Adrenal gland (tissue), 12 donors: ENCODE measurements around the gene SPP1. TPM values are rescaled to one million over a fixed set of nuclear protein-coding genes. Genes with fewer than 3 reads are reported as not detected.
A peak's percentile ranks its signal among the peaks of the same experiment; 100 is the strongest.
"Not testable (repeated sequence)": the region's sequence is repeated elsewhere in the genome, so short reads cannot be mapped to it uniquely, and the experiment has no call there.

Experiments
- DNase-seq, 7 donors: peaks; one replicate each; pipeline ENCODE4 v3.0.0-alpha.2; 2019 to 2020
- H3K27ac ChIP-seq, 5 donors: fragments of 200-600 bp; sonication (generic) in 4 of 5; 1 replicate in 3 of 5; 2 replicates in 2 of 5; pipeline versions ENCODE4 v1.5.1 to v1.8.0; 2016 to 2020; ENCODE audit warnings: mild to moderate bottlenecking in 1 of 5
- H3K27me3 ChIP-seq: fragments of 200-600 bp; 2 replicates; pipeline ENCODE4 v1.8.0; 2021
- H3K36me3 ChIP-seq, 2 donors: fragments of 200-600 bp; replicated peaks in 1 of 2; 1 replicate in 1 of 2; 2 replicates in 1 of 2; pipeline versions ENCODE4 v1.5.1 to v1.8.0; 2018 to 2022
- H3K4me1 ChIP-seq, 2 donors: fragments of 200-600 bp; replicated peaks in 1 of 2; 1 replicate in 1 of 2; 2 replicates in 1 of 2; pipeline versions ENCODE4 v1.5.1 to v1.8.0; 2018 to 2021
- H3K4me3 ChIP-seq, 4 donors: fragments of 200-600 bp; sonication (generic) in 3 of 4; one replicate each; pipeline ENCODE4 v1.5.1; 2016 to 2018
- H3K9me3 ChIP-seq, 3 donors: fragments of 200-600 bp; sonication (generic) in 1 of 3; replicated peaks in 1 of 3; 1 replicate in 2 of 3; 2 replicates in 1 of 3; pipeline versions ENCODE4 v1.5.1 to v1.8.0; 2016 to 2021
- POLR2A ChIP-seq, 2 donors: fragments of 450-650 bp; IDR thresholded peaks; one replicate each; pipeline ENCODE4 v1.6.1; 2017; ENCODE audit warnings: antibody characterized with exemption in 2 of 2, mild to moderate bottlenecking in 2 of 2, moderate library complexity in 1 of 2
- WGBS, 4 donors: extraction: QIAGEN DNeasy Blood & Tissue Kit in 2 of 4; methylation state at CpG; one replicate each; pipeline versions ENCODE4 v1.1.5 to v1.1.7; 2013 to 2017; 5-methylcytosine and 5-hydroxymethylcytosine counted together
- intact Hi-C, 2 donors: fragments of 100-400 bp; cut with DNase I; formaldehyde crosslinking; loops; one replicate each; pipeline versions ENCODE4 v1.14.1 to v1.15.0; 2022 to 2023
- polyA plus RNA-seq, 3 donors: library from polyadenylated mRNA; stranded (reverse); fragments of 200-250 nt in 2 of 3; fragments of 350-450 nt in 1 of 3; fragmentation: Illumina TruSeq in 1 of 3; extraction: RNeasy Lipid Tissue Mini Kit (QIAGEN cat#74804) in 1 of 3; gene quantifications; one replicate each; pipeline ENCODE4 v1.2.3, GENCODE V29; 2013 to 2014
- total RNA-seq, 9 donors: library from RNA; depleted of rRNA in 4 of 9; stranded (reverse); fragments of >200 nt in 4 of 9; fragments of 120-200 nt in 1 of 9; fragmentation: NEBNext Ultra II Directional in 1 of 9; extraction: Animal tissue kit (Norgen Biotek cat#: 25700) in 1 of 9; gene quantifications; one replicate each; pipeline versions ENCODE4 v1.1.0 to v1.2.4, GENCODE V29; 2013 to 2023
- TF ChIP-seq, protein P1 (sequence below), 6 experiments: fragments of 450-650 bp in 4 of 6; fragments of 200-600 bp in 2 of 6; sonication (generic) in 1 of 6; IDR thresholded peaks; 1 replicate in 5 of 6; 2 replicates in 1 of 6; pipeline versions ENCODE4 v1.5.1 to v1.8.0; 2016 to 2021; ENCODE audit warnings: antibody characterized with exemption in 6 of 6, mild to moderate bottlenecking in 2 of 6, moderate library complexity in 1 of 6
- donor health status: healthy with polysubstance abuse.
- donor health status: Bipolar disorder and iron deficiency.
- donor health status: DM: yes; HTN: yes; CAD: no.
- donor health status: DM: no; HTN: no; CAD: no.
- donor health status: DM: no; HTN: no; CAD: no.
- donor health status: DM: yes; HTN: yes; CAD: no.

SPP1 gene
- total and polyA plus RNA-seq, 12 donors = 5.2 to 166 (median 39.3) TPM

DNA sequence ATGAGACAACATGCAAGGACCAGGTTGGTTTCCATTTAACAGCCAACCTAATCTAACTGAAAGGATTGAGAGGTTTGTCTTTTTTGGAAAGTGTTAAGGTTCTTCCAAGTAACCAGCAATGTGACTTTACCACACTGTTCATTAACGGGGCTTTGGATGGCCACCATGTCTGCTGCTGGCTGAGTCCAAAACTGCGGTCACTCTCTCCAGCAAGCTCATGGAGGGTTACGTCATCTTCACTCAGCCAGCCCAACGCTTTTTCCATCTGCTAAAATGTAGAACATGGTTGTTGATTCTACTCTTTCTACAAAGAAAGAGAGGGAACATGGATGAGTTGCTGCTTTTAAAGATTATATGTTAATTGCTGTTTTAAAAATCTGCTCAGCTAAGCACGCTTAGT, 43.0 kb downstream of the SPP1 start:
- H3K9me3 ChIP-seq = no peaks in the 10 kb centered on the region
- H3K4me1 ChIP-seq = peaks cover 18 to 37% of the 10 kb centered on the region in 2 donors
- WGBS, 4 donors = 71 to 80% (median 77%) methylated on average over 5 of the region's 5 CpGs

DNA sequence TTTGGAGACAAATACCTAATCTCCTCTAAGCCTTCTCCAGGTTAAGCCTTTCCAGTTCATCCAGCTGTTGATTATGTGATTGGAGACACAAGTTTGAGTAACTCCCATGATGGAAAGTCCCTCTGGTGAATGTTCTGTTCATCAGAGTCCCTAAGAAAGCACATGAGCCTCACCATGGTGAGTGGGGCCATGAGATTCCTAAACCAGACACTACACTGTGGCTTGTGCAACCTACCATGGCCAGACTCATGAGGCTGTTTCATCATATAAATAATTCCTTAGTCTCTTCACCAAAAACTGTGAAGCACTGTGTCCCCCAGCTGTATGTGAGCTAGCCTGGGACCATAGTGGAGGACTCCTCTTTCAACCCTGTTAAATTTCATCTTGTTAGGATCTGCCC, 46.3 kb downstream of the SPP1 start:
- Histone ChIP-seq H3K27me3 (no peaks in the 10 kb centered on the region), H3K9me3 (no peaks in the 10 kb centered on the region), H3K36me3 (peaks cover 0 to 10% of the 10 kb centered on the region in 2 donors), H3K27ac (peak overlapping the region in 2 of 5 donors; percentile 7 to 35), H3K4me3 (no peak overlapping the region), H3K4me1 (peaks cover 16 to 37% of the 10 kb centered on the region in 2 donors)
- DNase-seq = no peak
- intact Hi-C loops = no loop called here
- TF ChIP-seq, protein P1, sequence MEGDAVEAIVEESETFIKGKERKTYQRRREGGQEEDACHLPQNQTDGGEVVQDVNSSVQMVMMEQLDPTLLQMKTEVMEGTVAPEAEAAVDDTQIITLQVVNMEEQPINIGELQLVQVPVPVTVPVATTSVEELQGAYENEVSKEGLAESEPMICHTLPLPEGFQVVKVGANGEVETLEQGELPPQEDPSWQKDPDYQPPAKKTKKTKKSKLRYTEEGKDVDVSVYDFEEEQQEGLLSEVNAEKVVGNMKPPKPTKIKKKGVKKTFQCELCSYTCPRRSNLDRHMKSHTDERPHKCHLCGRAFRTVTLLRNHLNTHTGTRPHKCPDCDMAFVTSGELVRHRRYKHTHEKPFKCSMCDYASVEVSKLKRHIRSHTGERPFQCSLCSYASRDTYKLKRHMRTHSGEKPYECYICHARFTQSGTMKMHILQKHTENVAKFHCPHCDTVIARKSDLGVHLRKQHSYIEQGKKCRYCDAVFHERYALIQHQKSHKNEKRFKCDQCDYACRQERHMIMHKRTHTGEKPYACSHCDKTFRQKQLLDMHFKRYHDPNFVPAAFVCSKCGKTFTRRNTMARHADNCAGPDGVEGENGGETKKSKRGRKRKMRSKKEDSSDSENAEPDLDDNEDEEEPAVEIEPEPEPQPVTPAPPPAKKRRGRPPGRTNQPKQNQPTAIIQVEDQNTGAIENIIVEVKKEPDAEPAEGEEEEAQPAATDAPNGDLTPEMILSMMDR (IDR thresholded peaks at IDR 0.05) = no peak
- TF ChIP-seq POLR2A (IDR thresholded peaks at IDR 0.05) = no peak

More for the DNA sequence above, 43.0 kb downstream of the SPP1 start:
- intact Hi-C loops = no loop called here
- no peak for TF ChIP-seq POLR2A (IDR thresholded peaks at IDR 0.05)
- TF ChIP-seq, protein P1 (IDR thresholded peaks at IDR 0.05) = no peak
- Histone ChIP-seq H3K27ac (peak overlapping the region; percentile 68 to 89 (median 86)), H3K36me3 (peaks cover 0 to 10% of the 10 kb centered on the region in 2 donors), H3K4me3 (no peak overlapping the region), H3K27me3 (no peaks in the 10 kb centered on the region)
- DNase-seq = no peak

DNA sequence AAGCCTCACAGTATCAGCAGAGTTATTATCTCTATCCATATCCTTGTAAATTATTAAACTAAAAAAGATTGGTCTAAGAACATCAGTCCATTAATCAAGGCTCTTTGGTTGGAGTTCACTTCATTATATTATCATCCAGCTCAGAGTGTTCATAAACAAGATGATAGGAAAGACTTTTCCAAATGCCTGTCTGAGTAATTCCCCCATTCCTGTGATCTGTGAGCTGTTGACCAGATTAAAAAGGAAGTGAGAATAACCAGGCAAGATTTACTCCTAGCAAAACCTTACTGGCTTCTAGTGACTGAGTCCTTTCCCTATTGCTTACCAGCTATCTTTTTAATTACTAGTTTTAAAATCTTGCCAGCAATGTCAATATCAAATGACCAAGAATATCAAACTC, 46.8 kb downstream of the SPP1 start:
- intact Hi-C loops = no loop called here

DNA sequence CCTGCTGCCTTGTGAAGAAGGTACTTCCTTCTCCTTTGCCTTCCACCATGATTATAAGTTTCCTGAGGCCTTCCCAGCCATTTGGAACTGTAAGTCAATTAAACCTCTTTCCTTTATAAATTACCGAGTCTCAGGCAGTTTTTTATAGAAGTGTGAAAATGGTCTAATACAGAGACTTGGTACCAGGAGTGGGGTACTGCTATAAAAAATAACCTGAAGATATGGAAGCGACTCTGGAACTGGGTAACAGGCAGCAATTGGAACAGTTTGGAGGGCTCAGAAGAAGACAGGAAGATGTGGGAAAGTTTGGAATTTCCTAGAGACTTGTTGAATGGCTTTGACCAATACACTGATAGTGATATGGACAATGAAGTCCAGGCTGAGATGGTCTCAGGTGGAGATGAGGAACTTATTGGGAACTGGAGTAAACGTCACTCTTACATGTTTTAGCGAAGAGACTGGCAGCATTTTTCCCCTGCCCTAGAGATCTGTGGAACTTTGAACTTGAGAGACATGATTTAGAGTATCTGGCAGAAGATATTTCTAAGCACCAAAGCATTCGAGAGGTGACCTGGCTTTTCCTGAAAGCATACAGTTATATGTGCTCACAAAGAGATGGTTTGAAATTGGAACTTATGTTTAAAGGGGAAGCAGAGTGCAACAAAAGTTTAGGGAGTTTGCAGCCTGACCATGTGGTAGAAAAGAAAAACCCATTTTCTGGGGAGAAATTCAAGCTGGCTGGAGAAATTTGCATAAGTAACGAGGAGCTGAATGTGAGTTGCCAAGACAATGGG, 50.6 kb downstream of the SPP1 start:
- WGBS, 4 donors = 95 to 97% (median 96%) methylated on average over 6 of the region's 6 CpGs
- DNase-seq, intact Hi-C loops, H3K27me3 ChIP-seq, H3K27ac ChIP-seq, H3K4me3 ChIP-seq, H3K9me3 ChIP-seq, H3K36me3 ChIP-seq: not testable (repeated sequence)
- H3K4me1 ChIP-seq = peaks cover 17 to 31% of the 10 kb centered on the region in 2 donors

More for the DNA sequence above, 46.8 kb downstream of the SPP1 start:
- H3K9me3 ChIP-seq = no peaks in the 10 kb centered on the region
- H3K27me3 ChIP-seq = no peaks in the 10 kb centered on the region
- no peak for DNase-seq
- peaks cover 0 to 10% of the 10 kb centered on the region in 2 donors for H3K36me3 ChIP-seq
- peak overlapping the region in 2 of 5 donors; percentile 7 to 35 for H3K27ac ChIP-seq
- no peak overlapping the region for H3K4me3 ChIP-seq
- peaks cover 15 to 35% of the 10 kb centered on the region in 2 donors for H3K4me1 ChIP-seq
- TF ChIP-seq POLR2A (IDR thresholded peaks at IDR 0.05) = no peak

DNA sequence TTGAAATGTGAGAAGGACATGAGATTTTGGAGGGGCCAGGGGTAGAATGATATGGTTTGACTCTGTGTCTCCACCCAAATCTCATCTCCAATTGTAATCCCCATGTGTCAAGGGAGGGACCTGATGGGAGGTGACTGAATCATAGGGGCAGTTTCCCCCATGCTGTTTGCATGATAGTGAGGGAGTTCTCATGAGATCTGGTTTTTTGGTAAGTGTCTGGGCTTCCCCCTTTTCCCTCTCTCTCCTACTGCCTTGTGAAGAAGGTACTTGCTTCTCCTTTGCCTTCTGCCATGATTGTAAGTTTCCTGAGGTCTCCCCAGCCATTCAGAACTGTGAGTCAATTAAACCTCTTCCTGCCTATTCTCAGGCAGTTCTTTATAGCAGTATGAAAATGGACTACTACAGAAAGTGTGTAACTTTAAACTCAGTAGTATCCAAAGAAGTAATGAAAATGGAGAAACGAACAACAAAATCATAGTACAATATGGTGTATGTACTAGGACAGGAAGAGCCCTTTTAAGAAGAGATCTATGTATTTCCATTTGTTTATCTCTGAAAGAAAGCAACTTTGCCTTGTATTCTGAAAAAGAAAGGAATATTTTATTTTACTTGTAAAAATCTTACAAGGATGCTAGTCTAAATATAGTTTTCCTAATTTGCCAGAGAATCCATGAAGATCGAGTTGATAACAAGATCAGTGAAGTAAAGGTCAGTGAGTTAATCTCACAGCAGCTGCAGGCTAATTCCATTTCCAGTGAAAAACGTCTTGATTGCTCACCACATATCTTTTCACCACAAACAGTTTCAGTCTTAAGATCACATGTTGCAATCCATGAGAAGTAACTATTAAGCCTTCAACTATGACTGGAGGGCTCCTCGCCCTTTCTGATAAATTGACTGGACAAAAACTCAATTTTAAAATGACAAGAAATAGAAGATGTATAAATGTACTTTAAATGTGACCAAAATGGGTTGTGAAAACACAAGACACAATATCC, 52.4 kb downstream of the SPP1 start:
- TF ChIP-seq POLR2A (IDR thresholded peaks at IDR 0.05) = no peak
- TF ChIP-seq, protein P1 (IDR thresholded peaks at IDR 0.05) = no peak
- Histone ChIP-seq H3K4me1 (peaks cover 17 to 19% of the 10 kb centered on the region in 2 donors), H3K9me3 (no peaks in the 10 kb centered on the region), H3K27me3 (no peaks in the 10 kb centered on the region), H3K27ac (peak overlapping the region in 4 of 5 donors; percentile 16 to 76 (median 53)), H3K36me3 (no peaks in the 10 kb centered on the region), H3K4me3 (no peak overlapping the region)
- intact Hi-C loops = no loop called here
- WGBS, 4 donors = 34 to 42% (median 36%) methylated on average over 4 of the region's 4 CpGs
- DNase-seq = no peak
